ENCODE data around the gene EFHC1. TPM values are rescaled to one million over a fixed set of nuclear protein-coding genes. Genes with fewer than 3 reads are reported as not detected.

The EFHC1 gene
- 17.9 and 19.2 TPM in 2 replicates for total RNA-seq

GRCh38 chr6:52419809-52420667 is at the start of gene EFHC1:
EFHC1 (plus strand) TSS chr6:52420342; CDS start chr6:52420411, 69 bp downstream.

Other genes starting within 250 kb of the EFHC1 start
- gene IL17A, start 234.0 kb upstream of the EFHC1 start, total RNA-seq = not detected in 2 replicates
- not detected in 2 replicates for gene IL17F, start 175.8 kb upstream of the EFHC1 start, total RNA-seq
- 80.6 and 109 TPM in 2 replicates for gene MCM3, start 135.6 kb upstream of the EFHC1 start, total RNA-seq
- 7.5 and 8.4 TPM in 2 replicates for gene PAQR8, start 58.2 kb upstream of the EFHC1 start, total RNA-seq
- 31.5 and 69.6 TPM in 2 replicates for gene TRAM2, start 156.7 kb downstream of the EFHC1 start, total RNA-seq